Measurements from ENCODE around the gene CDKAL1.
"Not testable (repeated sequence)": the region's sequence is repeated elsewhere in the genome, so short reads cannot be mapped to it uniquely, and the experiment has no call there.

DNA sequence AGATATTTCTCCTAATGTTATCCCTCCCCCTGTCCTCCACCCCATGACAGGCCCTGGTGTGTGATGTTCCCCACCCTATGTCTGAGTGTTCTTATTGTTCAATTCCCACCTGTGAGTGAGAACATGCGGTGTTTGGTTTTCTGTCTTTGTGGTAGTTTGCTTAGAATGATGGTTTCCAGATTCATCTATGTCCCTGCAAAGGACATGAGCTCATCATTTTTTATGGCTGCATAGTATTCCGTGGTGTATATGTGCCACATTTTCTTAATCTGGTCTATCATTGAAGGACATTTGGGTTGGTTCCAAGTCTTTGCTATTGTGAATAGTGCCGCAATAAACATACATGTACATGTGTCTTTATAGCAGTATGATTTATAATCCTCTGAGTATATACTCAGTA, 83.3 kb downstream of the CDKAL1 start:
- not testable (repeated sequence) for TF ChIP-seq EZH2phosphoT487 (IDR thresholded peaks at IDR 0.05; ENCODE audit: low read length); EZH2 (optimal IDR thresholded peaks at IDR 0.05; ENCODE audit: low read depth, low read length)
- TF ChIP-seq, protein P1, sequence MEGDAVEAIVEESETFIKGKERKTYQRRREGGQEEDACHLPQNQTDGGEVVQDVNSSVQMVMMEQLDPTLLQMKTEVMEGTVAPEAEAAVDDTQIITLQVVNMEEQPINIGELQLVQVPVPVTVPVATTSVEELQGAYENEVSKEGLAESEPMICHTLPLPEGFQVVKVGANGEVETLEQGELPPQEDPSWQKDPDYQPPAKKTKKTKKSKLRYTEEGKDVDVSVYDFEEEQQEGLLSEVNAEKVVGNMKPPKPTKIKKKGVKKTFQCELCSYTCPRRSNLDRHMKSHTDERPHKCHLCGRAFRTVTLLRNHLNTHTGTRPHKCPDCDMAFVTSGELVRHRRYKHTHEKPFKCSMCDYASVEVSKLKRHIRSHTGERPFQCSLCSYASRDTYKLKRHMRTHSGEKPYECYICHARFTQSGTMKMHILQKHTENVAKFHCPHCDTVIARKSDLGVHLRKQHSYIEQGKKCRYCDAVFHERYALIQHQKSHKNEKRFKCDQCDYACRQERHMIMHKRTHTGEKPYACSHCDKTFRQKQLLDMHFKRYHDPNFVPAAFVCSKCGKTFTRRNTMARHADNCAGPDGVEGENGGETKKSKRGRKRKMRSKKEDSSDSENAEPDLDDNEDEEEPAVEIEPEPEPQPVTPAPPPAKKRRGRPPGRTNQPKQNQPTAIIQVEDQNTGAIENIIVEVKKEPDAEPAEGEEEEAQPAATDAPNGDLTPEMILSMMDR (IDR thresholded peaks at IDR 0.05; ENCODE audit: low read length), result not testable (repeated sequence)
